ENCODE results near the gene CACNA1H.

Gene CACNA1H

DNA sequence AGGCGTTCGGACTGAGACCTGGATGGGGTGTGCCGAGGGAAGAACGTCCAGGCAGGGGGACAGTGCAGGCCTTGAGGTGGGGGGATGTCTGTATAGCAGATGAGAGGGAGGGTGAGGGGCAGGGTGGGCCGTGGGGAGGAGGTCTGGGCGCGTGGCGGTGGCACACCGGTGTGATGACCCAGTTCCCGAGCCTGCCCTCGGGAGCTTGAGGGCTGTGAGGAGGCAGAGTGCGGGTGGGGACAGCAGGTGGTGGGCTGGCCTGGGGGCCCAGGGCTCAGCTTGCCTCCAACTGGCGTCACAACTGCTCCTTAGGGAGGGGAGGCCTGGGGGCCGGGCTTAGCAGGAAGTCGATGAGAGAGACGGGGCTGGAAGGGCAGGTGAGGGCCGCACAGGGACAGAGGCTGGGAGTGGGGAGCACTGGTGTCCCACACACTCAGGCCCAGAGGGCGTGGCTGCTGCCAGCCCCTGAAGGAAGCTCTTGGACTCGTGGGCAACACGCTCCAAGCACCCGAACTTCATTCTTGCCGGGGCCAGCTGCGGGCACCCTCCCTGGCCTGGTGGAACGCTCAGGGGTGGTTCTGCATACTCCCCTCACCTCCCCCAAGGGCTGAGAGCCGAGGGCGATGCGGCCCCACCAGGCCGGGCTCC lies 6.5 kb downstream of the CACNA1H start:
- DNase-seq: no peak

DNA sequence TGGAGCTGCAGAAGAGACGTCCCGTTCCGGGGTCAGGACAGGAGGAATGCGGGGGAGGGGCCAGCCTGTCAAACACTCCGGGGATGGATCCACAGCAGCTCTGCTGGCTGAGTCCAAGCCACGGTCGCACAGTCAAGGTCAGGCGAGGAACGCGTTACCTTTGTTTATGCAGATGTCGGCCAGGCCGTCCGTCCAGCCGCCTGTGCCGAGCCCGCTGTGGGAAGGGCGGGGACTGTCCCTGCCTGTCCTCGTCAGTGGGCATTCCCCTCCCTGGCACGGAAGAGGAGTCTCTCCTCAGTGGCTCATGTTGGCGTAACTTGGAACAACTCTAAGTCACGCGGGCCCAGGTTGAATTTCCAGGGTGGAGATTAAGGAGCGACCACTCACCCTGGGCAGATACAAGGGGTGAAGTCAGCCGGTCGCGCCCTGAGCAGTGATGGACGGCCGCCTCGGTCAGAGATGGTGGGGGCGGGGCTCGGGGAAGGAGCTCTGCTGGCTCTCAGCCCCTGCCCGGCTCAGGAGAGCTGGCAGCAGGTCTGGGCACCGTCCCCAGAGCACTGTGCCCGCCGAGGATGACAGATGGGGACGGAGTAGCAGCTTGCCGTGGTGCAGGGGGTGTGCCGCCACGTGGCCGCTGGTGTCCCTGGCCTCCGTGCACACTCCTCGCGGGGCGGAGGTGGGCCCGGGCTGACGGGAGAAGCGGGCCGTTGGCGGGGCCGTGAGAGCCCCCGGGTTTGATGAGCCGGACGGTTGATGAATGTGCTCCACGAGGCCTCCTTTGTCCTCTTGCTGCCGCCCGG lies 7.3 kb downstream of the CACNA1H start:
- DNase-seq: no peak

DNA sequence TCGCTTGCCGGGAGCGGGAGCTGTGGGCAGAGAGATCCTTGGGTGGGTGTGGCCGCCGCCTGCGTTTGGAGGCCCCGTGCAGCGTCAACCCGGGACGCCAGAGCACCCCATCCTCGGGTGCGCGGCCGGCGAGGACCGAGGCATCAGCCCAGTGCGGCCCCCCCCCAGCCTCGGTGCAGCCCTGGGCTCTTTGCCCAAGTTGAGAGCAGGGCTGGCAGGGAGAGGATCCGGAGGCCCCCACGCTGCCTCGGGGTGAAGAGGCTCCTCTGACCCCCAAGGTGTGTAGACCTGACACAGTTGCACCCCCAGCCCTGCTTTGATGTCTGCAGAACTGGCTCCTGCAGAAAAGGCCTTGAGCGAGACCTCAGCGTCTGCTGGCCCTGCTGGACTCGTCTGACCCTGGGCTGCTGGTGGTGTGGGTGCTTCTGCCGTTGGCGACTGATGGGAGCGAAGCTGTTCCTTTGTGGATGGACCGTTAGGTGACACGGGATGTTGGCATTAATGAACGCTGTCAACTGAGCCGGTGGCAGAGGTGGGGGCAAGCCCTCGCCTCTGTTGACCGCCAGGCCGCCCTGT lies 8.0 kb downstream of the CACNA1H start:
- no peak for DNase-seq

GRCh38 chr16:1162701-1163566 lies 10.0 kb downstream of the CACNA1H start:
- no peak for DNase-seq

GRCh38 chr16:1163567-1164055 lies 10.7 kb downstream of the CACNA1H start:
- no peak for DNase-seq

DNA sequence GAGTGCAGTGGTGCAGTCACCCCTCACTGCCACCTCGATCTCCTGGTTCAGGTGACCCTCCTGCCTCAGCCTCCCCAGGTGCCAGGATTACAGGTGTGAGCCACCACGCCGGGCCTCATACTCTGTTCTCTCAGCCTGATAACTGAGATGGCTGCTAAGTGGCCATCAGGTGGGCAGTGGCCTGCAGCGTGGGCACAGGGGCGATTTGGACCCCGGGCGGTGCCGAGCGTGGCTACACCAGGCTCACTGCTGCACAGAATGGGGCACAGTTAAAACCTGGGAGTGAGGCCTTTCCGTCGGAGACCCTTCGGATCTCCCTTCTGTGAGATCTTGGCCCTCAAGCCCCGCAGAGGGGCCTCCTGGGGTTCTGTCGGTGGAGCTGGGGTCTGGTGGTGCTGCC lies 11.5 kb downstream of the CACNA1H start:
- DNase-seq: no peak

DNA sequence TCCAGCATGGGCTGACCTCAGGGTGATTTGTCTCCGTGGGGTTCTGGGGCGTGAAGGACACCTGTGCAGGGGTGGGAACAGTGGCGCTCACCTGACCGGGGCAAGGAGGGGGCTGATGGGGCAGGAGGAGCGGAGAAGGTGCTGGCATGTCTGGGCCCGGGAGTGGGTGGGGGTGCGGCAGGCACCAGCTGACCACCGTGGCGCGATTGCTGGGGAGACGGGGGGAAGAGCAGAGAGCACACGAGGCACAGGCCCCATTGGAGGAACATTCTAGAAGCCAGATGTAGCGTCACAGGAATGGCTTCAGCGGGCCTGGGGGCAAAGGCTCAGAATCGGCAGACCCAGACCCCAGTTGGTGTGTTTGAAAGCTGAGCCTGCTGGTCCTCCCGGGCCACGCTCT lies 12.1 kb downstream of the CACNA1H start:
- no peak for DNase-seq

DNA sequence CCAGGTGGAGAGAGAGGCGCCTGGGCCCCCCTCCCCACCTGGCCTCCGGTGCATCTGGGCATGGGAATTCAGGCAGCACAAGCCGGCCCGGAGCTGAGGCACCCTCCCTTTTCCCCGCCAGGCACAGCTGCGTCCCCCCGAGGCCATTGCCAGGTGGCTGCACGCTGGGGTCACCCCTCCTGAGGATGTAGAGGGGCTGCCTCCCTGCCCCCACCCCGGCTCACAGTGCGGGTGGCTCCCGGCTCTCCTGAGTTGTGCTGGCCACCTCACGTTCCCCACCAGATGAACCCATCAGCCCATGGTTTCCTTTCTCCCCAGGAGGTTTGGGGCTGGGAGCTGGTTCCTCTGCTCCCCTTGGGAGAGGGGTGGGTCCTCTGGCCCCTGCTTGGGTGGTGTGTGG lies 12.6 kb downstream of the CACNA1H start:
- no peak for DNase-seq

GRCh38 chr16:1167276-1168107 lies 14.6 kb downstream of the CACNA1H start:
- no peak for DNase-seq

- no peak for DNase-seq
These were observed 15.9 kb downstream of the CACNA1H start for GRCh38 chr16:1168837-1169236.

DNA sequence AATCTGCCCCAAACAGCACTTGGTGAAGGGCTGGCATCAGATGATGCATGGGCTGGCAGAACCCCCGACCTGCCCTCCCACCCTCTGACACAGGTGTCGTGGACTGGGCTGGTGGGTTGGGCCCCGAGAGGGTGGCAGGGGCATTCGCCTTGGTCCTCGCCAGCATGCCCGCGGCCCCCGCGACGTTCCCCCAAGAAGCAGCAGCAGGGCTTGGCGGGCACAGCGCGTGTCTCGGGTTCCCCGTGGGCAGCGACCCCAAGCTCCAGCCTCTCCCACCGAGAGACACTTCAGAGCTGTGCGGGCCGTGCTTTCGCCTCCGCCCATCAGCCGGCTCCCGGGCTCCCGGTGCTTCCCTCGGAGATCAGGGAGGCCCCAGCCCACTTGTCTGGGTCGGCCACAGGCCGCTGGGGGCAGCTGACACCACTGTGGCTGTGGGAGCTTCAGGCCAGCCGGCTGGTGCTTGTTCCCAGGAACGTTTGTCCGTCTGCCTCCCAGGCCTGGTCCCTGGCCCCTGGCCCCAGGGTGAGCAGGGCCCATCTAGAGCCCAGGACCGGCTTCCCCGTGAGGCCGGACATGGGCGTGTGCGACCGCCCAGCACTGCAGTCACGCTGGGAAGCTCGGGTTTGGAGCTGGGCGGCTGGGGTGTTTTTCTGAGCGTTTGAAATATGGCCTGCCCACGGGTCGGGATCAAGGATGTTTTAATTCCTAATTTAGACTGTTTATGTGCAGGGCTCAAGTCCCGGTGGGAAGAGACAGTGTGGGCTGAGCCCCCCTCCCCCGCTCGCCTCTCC lies 16.6 kb downstream of the CACNA1H start:
- DNase-seq: no peak

- no peak for DNase-seq
These were observed 17.1 kb downstream of the CACNA1H start for GRCh38 chr16:1170076-1170418.

GRCh38 chr16:1171001-1171400 lies 18.1 kb downstream of the CACNA1H start:
- no peak for DNase-seq

GRCh38 chr16:1171854-1172428 lies 19.0 kb downstream of the CACNA1H start:
- no peak for DNase-seq

- no peak for DNase-seq
These were observed 19.7 kb downstream of the CACNA1H start for GRCh38 chr16:1172651-1173050.

DNA sequence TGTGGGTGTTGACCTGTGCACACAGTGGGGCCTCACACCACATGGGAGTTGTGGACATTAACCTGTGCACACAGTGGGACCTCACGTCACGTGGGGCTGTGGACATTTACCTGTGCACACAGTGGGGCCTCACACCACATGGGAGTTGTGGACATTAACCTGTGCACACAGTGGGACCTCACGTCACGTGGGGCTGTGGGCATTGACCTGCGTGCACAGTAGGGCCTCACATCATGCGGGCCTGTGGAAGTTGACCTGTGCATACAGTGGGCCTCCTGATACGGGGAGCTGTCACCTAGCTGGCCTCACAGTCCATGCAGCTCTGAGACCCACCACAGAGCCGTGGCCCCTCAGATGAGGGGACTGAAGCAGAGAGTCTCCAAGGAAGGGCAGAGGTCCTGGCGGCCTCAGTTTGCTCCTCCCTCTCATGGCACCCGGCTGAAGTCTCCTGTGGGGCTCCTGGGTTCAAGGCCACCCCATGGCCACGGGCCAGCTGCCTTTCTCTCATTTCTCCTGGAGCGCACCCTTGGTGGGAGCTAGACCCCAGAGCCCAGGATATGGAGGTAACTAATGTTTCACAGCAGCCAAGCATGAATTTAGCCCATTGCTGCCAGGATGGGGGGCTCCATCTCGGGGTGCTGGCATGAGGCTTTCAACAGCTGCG lies 21.0 kb downstream of the CACNA1H start:
- DNase-seq: no peak

DNA sequence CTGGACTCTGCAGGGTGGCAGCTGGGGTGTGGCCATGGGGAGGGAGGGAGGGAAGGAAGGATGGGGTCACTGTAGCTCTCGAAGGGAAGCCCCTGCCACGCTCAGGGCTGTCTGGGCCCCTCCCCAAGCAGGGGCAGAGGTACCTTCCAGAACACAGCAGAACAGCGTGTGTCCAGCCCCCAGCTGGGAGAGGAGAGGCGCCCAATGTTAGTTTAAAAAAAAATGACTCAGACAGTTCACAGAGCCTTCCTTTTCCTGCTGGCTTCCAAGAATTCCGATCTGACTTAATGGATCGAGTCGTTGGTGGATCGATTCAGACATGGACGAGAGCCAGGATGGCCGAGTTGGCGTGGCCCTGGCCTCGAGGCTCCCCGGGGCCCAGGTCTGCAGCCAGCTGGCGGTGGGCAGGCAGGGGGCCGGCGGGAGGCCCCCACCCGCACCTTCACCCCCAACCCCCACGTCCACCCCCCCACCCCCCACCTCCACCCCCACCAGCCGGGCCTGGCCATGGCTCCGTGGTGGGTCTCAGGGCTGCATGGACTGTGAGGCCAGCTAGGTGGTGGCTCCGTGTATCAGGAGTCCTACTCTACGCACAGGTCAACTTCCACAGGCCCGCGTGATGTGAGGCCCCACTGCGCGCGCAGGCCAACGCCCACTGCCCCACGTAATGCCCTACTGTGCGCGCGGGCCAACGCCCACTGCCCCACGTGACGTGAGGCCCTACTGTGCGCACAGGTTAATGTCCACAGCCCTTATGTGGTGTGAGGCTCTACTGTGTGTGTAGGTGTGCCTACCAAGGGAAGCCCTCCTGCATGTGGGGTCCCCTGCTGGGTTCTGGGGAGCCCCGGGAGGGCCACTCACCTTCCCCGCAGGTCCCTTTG lies 21.8 kb downstream of the CACNA1H start:
- DNase-seq: no peak

- DNase-seq: no peak
These were observed 22.8 kb downstream of the CACNA1H start for GRCh38 chr16:1175566-1176279.

All from KG1 (cell line).